ENCODE measurements around the gene TAF1B. TPM values are rescaled to one million over a fixed set of nuclear protein-coding genes. Genes with fewer than 3 reads are reported as not detected.
A peak's percentile ranks its signal among the peaks of the same experiment; 100 is the strongest.

Gene TAF1B
- total RNA-seq: 8.5 and 14.4 TPM in 2 replicates

- peak; percentile 50 for DNase-seq (ENCODE audit: extremely low read depth, low read depth, low spot score)
Observed at GRCh38 chr2:9843229-9844035, at the start of gene TAF1B. Gene TAF1B, plus strand, starts transcription at chr2:9843474. Its CDS starts 68 bp downstream, at chr2:9843542.

- DNase-seq (ENCODE audit: extremely low read depth, low read depth, low spot score): no peak
Observed at GRCh38 chr2:9793918-9794717, 49.2 kb upstream of the TAF1B start.

- no peak for DNase-seq (ENCODE audit: extremely low read depth, low read depth, low spot score)
Observed at GRCh38 chr2:9795071-9795470, 48.2 kb upstream of the TAF1B start.

GRCh38 chr2:9796056-9797010, 46.9 kb upstream of the TAF1B start:
- DNase-seq (ENCODE audit: extremely low read depth, low read depth, low spot score): no peak

DNA sequence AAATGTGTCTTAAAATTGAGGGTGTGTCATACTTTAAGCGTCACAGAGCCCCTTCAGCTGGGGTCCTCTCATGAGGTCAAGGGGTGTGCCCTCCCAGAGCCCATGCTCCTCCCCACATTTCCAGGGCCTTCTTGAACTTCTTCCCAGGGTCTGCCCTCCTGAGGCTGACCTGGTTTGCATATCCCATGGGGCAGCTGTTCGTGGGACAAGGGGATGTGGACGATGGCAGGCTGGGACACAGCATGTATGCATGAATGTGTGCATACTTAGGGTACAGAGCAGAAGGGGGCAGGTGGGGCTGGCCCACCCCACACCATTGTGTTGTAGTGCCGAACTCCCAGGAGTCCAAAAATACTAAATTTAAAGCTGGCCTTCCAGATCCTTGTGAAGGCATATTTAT, 46.2 kb upstream of the TAF1B start:
- no peak for DNase-seq (ENCODE audit: extremely low read depth, low read depth, low spot score)

- DNase-seq (ENCODE audit: extremely low read depth, low read depth, low spot score): no peak
Observed at GRCh38 chr2:9797681-9798556, 45.4 kb upstream of the TAF1B start.

GRCh38 chr2:9799011-9799596, 44.2 kb upstream of the TAF1B start:
- no peak for DNase-seq (ENCODE audit: extremely low read depth, low read depth, low spot score)

DNA sequence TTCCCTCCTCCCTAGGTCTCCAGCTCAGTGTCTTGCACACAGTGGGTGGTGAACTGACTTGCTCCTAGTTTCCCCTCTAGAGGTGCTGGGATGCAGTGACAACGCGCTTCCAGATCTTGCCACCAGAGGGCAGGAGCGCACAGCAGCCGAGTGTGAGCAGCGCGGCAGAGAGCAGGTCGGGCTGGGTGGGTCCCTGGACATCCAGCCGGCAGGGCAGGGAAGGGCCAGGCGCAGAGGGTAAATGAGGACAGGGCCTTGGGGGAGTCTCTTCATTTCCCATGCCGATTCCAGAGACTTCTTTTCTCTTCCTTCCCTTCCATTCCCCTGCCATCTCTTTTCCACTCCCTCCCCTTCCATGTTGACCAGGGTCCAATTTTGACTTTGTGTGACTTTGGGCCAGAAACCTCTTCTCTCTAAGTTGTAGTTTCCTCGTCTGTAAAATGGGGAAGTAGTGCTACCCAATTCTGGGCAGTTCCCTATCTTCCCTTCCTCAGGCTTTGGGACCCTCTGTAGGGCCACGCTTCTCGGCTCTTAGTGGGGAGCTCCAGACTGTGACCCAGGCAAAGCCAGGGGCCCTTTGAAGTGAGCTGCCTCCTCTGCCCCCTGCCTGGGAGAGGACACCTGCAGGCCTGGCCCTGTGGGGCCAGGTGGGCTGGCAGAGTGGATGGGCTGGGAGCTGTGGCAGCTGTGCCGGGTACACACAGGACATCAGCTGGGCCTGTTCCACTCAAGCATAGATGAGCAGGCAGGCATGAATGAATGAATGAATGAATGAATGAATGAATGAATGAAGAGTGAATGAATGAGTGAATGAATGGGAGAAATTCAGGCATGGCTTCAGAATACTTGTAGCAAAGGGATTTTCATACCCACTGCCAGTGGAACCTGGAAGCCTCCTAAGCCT, 43.3 kb upstream of the TAF1B start:
- peak; percentile 10 for DNase-seq (ENCODE audit: extremely low read depth, low read depth, low spot score)

- no peak for DNase-seq (ENCODE audit: extremely low read depth, low read depth, low spot score)
Observed at GRCh38 chr2:9800639-9800974, 42.7 kb upstream of the TAF1B start.

DNA sequence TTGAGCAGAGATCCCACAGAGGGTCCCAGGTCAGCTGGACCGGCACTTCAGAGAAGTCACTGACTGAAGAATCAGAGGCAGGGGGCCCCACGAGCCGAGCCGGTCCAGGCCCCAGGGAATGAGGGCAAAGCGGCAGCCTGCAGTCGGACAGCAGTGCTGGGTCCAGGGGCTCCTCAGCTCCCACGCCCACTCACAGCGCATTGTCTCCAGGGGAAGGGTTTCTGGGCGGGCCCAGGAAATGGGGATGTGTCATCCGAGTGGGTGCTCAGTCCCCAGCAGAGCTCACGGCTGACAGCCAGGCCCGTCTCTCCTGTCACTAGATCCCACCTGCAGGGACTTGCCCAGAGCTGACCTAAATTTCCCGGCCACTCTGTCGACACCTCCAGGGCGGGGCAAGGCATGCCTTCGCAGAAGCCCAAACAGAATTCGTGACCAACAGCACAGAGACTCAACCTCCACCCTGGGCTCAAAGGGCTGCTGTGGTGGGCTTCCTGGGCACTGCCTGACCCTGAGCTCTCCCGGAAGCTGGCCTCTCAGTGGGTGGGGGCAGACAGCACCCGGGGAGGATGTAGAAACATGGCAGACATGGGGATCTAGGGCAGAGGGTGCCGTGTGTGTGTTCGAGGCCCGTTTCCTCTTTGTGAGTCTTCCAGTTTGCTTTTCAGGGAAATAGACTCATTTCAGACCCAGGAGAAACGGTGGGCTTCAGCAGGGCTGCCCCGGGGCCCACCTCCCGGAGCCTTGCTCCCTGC, 42.1 kb upstream of the TAF1B start:
- DNase-seq (ENCODE audit: extremely low read depth, low read depth, low spot score): no peak

DNA sequence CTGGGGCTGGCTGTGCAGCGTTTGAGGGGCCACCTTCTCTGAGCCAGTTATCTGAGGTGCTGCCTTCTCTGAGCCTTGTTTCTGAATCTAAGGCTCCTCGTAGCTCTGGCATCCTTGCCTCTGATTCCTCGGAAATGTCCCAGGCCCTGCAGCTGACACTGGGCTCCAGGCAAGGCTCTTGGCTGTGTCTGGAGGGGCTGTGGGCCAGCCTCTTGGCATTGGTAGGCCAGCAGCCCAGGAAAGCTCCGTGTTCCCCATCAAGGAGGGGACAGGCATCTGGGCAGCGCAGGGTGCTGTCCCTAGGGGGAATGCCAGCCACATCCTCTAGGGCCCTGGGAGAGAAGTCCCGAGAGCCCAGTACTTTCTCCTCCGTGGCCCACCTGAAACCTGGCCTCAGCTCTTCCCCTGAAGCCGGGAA, 40.7 kb upstream of the TAF1B start:
- DNase-seq (ENCODE audit: extremely low read depth, low read depth, low spot score): no peak

DNA sequence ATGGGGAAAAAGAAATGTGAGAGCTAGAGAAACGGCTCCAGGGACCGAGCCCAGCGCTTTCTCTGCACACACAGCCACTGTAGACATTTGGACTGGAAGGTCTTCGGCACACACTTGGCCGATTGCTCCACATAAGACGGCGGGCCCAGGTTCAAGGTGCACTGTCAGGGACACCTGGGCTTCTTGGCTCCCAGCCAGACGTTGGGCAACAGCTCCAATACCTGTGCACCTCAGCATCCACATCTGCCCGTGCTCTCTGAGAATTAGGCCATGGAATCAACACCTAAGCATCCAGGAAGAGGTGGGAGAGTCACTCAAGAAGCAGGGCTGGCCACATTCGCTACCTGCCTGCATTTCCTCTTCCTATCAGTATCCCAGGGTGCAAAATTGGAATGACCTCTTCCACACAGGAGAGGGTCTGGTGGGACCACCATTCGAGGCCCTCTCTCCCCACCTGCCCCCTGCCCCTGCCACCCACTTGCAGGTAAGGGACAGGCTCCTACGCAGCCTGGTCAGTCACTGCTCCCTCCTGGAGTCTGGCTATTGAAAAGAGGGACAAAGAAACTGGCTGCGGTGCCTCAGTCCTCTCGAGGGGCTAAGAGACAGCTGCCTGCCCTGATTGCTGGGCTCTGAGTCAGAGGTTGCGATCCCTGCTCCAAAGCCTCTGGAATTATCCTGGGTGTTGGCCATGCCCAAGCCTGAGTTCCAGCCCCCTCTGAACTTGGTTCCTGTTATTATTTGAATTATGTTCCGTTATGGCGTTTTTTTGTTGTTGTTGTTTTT, 40.1 kb upstream of the TAF1B start:
- DNase-seq (ENCODE audit: extremely low read depth, low read depth, low spot score): no peak

- no peak for DNase-seq (ENCODE audit: extremely low read depth, low read depth, low spot score)
Observed at GRCh38 chr2:9805435-9806297, 37.6 kb upstream of the TAF1B start.

- DNase-seq (ENCODE audit: extremely low read depth, low read depth, low spot score): no peak
Observed at GRCh38 chr2:9806298-9806610, 37.0 kb upstream of the TAF1B start.

DNA sequence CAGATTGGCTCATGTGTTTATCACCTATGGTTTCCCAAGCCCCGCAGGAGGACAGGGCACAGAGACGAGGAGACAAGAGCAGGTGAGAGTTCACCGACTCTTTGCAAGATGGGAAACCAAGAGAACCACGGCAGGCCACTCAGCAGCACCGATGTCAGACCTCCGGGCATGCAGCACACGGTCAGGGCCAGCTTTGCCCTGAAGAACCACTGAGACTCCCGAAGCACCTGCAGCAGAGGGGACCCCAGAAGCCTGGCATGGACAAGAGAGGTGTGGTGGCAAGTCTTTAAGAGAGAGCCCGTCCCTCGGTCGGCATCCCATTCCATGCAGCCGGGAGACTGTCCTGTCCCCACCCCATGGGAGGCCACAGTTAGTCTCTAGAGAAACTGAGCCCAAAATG, 36.6 kb upstream of the TAF1B start:
- no peak for DNase-seq (ENCODE audit: extremely low read depth, low read depth, low spot score)

GRCh38 chr2:9807056-9807455, 36.2 kb upstream of the TAF1B start:
- DNase-seq (ENCODE audit: extremely low read depth, low read depth, low spot score): no peak
